HepG2 (cell line): ENCODE results near the gene BICRA. TPM values are rescaled to one million over a fixed set of nuclear protein-coding genes. Genes with fewer than 3 reads are reported as not detected.

Experiments used
- CC2D1A ChIP-seq: sonication (generic); formaldehyde crosslinking; IDR thresholded peaks from 2 replicates; pipeline ENCODE4 v1.8.1; 2023; ENCODE audit warnings: mild to moderate bottlenecking, missing genetic modification reagents
- EHMT2 ChIP-seq: fragments of 200-600 bp; sonication (generic); IDR thresholded peaks from 2 replicates; pipeline ENCODE4 v1.7.0; 2017; ENCODE audit warnings: antibody characterized with exemption, low read depth, low read length, borderline replicate concordance
- FIP1L1 ChIP-seq: fragments of 200-400 bp; formaldehyde crosslinking; IDR thresholded peaks from 2 replicates; pipeline ENCODE4 v1.6.1; 2018; ENCODE audit warnings: low read depth, mild to moderate bottlenecking, low read length, moderate library complexity, borderline replicate concordance; ENCODE audit not compliant: insufficient read depth
- FOXA1 ChIP-seq, 2 experiments: fragments of 450-650 bp in 1 of 2; sonication (generic) in 1 of 2; formaldehyde crosslinking in 1 of 2; IDR thresholded peaks; 2 replicates each; pipeline versions ENCODE4 v1.4.0 to v1.6.1; 2016 to 2020; ENCODE audit warnings: missing genetic modification reagents in 1 of 2
- KDM3A ChIP-seq: IDR thresholded peaks from 2 replicates; pipeline ENCODE4 v1.6.1; 2018; ENCODE audit warnings: low read depth, missing compliant biosample characterization
- TGIF2 ChIP-seq: IDR thresholded peaks from 2 replicates; pipeline ENCODE4 v1.6.1; 2016; ENCODE audit warnings: control low read depth, missing compliant biosample characterization
- ZFP36L2 ChIP-seq: sonication (generic); formaldehyde crosslinking; IDR thresholded peaks from 2 replicates; pipeline ENCODE4 v1.4.0; 2020; ENCODE audit warnings: missing genetic modification reagents
- ZNF235 ChIP-seq: sonication (generic); formaldehyde crosslinking; IDR thresholded peaks from 2 replicates; pipeline ENCODE4 v1.8.1; 2023; ENCODE audit warnings: mild to moderate bottlenecking, missing genetic modification reagents, borderline replicate concordance
- ZNF562 ChIP-seq: sonication (generic); formaldehyde crosslinking; IDR thresholded peaks from 2 replicates; pipeline ENCODE4 v1.8.0; 2022; ENCODE audit warnings: missing genetic modification reagents, borderline replicate concordance
- ZNF724P ChIP-seq: sonication (generic); formaldehyde crosslinking; IDR thresholded peaks from 2 replicates; pipeline ENCODE4 v1.8.0; 2022; ENCODE audit warnings: missing genetic modification reagents, borderline replicate concordance
- ZNF766 ChIP-seq: sonication (generic); formaldehyde crosslinking; IDR thresholded peaks from 2 replicates; pipeline ENCODE4 v1.5.0; 2020; ENCODE audit warnings: missing genetic modification reagents, borderline replicate concordance
- polyA plus RNA-seq, 8 experiments: library from polyadenylated mRNA; depleted of rRNA in 3 of 8; stranded (reverse) in 7 of 8; unstranded in 1 of 8; fragments of >200 nt; fragmentation: Illumina TruSeq in 4 of 8; extraction: Trizol in 4 of 8; gene quantifications; 2 replicates each; pipeline versions ENCODE4 v1.2.1 to v1.2.3, GENCODE V29; 2011 to 2016; ENCODE audit warnings: low read depth in 4 of 8, missing spikeins in 1 of 8, mixed read lengths in 1 of 8; ENCODE audit not compliant: insufficient read depth in 1 of 8
- total RNA-seq, 5 experiments: library from RNA; depleted of rRNA; stranded (reverse); fragments of >200 nt; fragmentation: Illumina TruSeq; extraction: Trizol; gene quantifications; 2 replicates each; pipeline ENCODE4 v1.2.3, GENCODE V29; 2016; ENCODE audit warnings: low read depth in 1 of 5
- TF ChIP-seq, protein P1 (sequence below): conservative IDR thresholded peaks from 2 replicates; pipeline ENCODE4 v1.6.1; 2018; ENCODE audit warnings: missing genetic modification reagents
- TF ChIP-seq, protein P2 (sequence below): sonication (generic); formaldehyde crosslinking; IDR thresholded peaks from 2 replicates; pipeline ENCODE4 v1.4.0; 2020; ENCODE audit warnings: missing genetic modification reagents
- TF ChIP-seq, protein P3 (sequence below): sonication (generic); formaldehyde crosslinking; IDR thresholded peaks from 2 replicates; pipeline ENCODE4 v1.4.0; 2020; ENCODE audit warnings: missing genetic modification reagents, mild to moderate bottlenecking, borderline replicate concordance
- TF ChIP-seq, protein P4 (sequence below): sonication (generic); formaldehyde crosslinking; IDR thresholded peaks from 2 replicates; pipeline ENCODE4 v1.8.0; 2022; ENCODE audit warnings: missing genetic modification reagents, mild to moderate bottlenecking, inconsistent platforms, borderline replicate concordance
- TF ChIP-seq, protein P5 (sequence below): sonication (generic); formaldehyde crosslinking; IDR thresholded peaks from 2 replicates; pipeline ENCODE4 v1.4.0; 2020; ENCODE audit warnings: missing genetic modification reagents, mild to moderate bottlenecking, borderline replicate concordance

BICRA gene
- total and polyA plus RNA-seq, 2 of the 13 experiments (the other 11 are each of a cell fraction or from before 2014, with no cell fraction given): 0.55 to 0.71 TPM

DNA sequence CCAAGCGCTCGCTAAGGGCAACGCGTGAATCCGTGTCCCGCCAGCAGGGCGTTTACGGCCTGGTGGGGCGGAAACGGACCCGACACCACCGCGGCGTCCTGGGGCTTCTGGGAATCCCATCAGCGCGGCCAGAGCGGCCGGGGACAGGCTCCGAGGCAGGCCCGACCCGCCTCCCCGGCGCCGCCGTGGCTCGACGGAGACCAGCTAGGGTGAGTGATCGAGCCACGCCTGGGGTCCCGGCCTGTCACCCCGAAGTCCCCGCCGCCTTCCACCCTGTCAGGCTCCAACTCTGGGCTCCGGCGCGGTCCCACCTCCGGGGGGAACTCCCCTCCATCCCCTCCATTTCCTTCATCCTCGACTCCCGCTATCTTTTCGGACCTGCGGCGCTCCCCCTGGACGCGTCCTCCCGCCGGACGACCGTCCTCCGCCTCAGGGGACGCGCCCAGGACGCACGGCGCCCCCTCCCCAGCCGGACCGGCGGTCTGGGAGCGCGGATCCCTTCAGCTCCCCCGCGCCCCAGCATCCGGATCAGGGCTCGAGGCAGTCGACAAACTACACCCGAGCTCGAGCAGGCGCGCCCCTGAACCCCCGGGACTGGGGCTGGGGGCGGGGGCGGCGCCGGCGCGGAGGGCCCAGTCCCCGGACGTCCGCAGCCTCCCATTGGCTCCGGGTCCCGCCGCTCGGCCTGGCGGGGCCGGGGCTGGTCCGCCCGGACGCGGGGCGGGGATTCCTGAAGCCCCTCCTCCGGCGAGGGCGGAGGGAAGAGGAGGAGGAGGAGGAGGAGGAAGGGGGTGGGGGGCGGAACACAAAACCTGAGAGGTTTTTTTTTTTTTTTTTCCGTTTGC is 638 bp upstream of the BICRA start (continued):
- TF ChIP-seq, protein P1, sequence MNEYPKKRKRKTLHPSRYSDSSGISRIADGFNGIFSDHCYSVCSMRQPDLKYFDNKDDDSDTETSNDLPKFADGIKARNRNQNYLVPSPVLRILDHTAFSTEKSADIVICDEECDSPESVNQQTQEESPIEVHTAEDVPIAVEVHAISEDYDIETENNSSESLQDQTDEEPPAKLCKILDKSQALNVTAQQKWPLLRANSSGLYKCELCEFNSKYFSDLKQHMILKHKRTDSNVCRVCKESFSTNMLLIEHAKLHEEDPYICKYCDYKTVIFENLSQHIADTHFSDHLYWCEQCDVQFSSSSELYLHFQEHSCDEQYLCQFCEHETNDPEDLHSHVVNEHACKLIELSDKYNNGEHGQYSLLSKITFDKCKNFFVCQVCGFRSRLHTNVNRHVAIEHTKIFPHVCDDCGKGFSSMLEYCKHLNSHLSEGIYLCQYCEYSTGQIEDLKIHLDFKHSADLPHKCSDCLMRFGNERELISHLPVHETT: 0 out of 2 replicates have a peak, but pooled peaks have one; percentile 33
- TF ChIP-seq FOXA1 (IDR thresholded peaks at IDR 0.05): no peak
- no peak for TF ChIP-seq FOXA1 (CRISPR knock-in tag; IDR thresholded peaks at IDR 0.05)
- no peak for TF ChIP-seq ZNF562 (CRISPR knock-in tag)
- TF ChIP-seq CC2D1A (CRISPR knock-in tag): 0 out of 2 replicates have a peak, but pooled peaks have one; percentile 78
- no peak for TF ChIP-seq ZNF766
- 0 out of 2 replicates have a peak, but pooled peaks have one; percentile 45 for TF ChIP-seq KDM3A
- TF ChIP-seq FIP1L1: no peak
- TF ChIP-seq, protein P2, sequence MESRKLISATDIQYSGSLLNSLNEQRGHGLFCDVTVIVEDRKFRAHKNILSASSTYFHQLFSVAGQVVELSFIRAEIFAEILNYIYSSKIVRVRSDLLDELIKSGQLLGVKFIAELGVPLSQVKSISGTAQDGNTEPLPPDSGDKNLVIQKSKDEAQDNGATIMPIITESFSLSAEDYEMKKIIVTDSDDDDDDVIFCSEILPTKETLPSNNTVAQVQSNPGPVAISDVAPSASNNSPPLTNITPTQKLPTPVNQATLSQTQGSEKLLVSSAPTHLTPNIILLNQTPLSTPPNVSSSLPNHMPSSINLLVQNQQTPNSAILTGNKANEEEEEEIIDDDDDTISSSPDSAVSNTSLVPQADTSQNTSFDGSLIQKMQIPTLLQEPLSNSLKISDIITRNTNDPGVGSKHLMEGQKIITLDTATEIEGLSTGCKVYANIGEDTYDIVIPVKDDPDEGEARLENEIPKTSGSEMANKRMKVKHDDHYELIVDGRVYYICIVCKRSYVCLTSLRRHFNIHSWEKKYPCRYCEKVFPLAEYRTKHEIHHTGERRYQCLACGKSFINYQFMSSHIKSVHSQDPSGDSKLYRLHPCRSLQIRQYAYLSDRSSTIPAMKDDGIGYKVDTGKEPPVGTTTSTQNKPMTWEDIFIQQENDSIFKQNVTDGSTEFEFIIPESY (CRISPR knock-in tag): no peak
- no peak for TF ChIP-seq EHMT2
- TF ChIP-seq ZNF724P (CRISPR knock-in tag): peak; percentile 78; the same call in 1 of the 2 replicates
- TF ChIP-seq, protein P3, sequence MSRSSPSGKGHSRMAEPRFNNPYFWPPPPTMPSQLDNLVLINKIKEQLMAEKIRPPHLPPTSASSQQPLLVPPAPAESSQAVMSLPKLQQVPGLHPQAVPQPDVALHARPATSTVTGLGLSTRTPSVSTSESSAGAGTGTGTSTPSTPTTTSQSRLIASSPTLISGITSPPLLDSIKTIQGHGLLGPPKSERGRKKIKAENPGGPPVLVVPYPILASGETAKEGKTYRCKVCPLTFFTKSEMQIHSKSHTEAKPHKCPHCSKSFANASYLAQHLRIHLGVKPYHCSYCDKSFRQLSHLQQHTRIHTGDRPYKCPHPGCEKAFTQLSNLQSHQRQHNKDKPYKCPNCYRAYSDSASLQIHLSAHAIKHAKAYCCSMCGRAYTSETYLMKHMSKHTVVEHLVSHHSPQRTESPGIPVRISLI (CRISPR knock-in tag): 0 out of 2 replicates have a peak, but pooled peaks have one; percentile 26
- TF ChIP-seq ZNF235 (CRISPR knock-in tag): no peak
- TF ChIP-seq, protein P4, sequence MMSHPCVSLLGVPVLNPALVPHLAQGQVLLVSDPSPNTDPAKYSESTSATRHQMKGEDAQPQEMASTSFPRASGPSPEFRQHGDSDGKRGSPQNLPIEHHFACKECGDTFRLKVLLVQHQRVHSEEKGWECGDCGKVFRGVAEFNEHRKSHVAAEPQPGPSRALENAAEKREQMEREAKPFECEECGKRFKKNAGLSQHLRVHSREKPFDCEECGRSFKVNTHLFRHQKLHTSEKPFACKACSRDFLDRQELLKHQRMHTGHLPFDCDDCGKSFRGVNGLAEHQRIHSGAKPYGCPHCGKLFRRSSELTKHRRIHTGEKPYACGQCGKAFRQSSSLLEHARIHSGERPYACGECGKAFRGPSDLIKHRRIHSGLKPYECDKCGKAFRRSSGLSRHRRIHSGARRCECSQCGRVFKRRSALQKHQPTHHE: no peak
- TF ChIP-seq, protein P5, sequence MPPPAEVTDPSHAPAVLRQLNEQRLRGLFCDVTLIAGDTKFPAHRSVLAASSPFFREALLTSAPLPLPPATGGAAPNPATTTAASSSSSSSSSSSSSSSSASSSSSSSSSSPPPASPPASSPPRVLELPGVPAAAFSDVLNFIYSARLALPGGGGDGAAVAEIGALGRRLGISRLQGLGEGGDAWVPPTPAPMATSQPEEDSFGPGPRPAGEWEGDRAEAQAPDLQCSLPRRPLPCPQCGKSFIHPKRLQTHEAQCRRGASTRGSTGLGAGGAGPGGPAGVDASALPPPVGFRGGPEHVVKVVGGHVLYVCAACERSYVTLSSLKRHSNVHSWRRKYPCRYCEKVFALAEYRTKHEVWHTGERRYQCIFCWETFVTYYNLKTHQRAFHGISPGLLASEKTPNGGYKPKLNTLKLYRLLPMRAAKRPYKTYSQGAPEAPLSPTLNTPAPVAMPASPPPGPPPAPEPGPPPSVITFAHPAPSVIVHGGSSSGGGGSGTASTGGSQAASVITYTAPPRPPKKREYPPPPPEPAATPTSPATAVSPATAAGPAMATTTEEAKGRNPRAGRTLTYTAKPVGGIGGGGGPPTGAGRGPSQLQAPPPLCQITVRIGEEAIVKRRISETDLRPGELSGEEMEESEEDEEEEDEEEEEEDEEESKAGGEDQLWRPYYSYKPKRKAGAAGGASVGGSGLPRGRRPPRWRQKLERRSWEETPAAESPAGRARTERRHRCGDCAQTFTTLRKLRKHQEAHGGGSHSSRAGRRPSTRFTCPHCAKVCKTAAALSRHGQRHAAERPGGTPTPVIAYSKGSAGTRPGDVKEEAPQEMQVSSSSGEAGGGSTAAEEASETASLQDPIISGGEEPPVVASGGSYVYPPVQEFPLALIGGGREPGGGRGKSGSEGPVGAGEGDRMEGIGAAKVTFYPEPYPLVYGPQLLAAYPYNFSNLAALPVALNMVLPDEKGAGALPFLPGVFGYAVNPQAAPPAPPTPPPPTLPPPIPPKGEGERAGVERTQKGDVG (CRISPR knock-in tag): no peak
- TF ChIP-seq TGIF2 (CRISPR knock-in tag): no peak
- TF ChIP-seq ZFP36L2 (CRISPR knock-in tag): 0 out of 2 replicates have a peak, but pooled peaks have one; percentile 35
